ENCODE results near the gene ANKLE1.

- TF ChIP-seq POLR2AphosphoS5 (IDR thresholded peaks at IDR 0.05; ENCODE audit: low read depth, low read length) (peak; percentile 80), PBX3 (IDR thresholded peaks at IDR 0.05) (peak; percentile 84), CTCF (IDR thresholded peaks at IDR 0.05) (no peak), EP300 (IDR thresholded peaks at IDR 0.05; ENCODE audit: borderline replicate concordance in 1 of 2, low read depth in 1 of 2, low read length in 1 of 2) (no peak)
These were observed 14.5 kb upstream of the ANKLE1 start, which contains the start of gene BABAM1 for GRCh38 chr19:17266975-17267788.

Measured in SK-N-SH (cell line).